ENCODE results near the gene ABI2.
A peak's percentile ranks its signal among the peaks of the same experiment; 100 is the strongest.
"Not testable (repeated sequence)": the region's sequence is repeated elsewhere in the genome, so short reads cannot be mapped to it uniquely, and the experiment has no call there.

The ABI2 gene

GRCh38 chr2:203327901-203328759 lies at the start of gene ABI2:
TSS of gene ABI2 (plus strand) at chr2:203328394. CDS start at chr2:203328515, 121 bp downstream.
- FAIRE-seq: no peak

GRCh38 chr2:203279288-203279687 lies 48.9 kb upstream of the ABI2 start:
- FAIRE-seq: no peak

DNA sequence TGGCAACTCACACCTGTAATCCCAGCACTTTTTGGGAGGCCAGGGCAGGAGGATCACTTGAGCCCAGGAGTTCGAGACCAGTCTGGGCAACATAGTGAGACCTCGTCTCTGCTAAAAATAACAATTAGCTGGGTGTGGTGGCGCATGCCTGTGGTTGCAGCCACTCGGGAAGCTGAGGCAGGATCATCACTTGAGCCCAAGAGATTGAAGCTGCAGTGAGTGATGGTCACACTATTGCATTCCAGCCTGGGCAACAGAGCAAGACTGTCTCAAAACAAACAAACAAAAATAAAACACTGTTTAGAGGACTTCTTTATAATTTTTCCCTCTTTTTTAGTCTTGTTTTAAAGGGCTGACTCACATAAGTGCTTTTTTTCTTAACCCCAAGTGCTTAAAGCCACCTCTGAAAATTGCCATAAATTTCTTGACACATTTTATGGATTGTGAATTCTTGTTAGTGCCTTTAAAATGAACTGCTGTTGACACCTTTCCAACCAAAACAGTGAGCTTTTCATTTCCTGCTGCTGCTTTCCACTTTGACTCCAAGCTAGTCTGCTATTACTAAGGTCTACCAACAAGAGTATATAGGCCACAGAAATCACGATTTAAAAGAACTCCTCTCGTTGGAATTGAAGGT lies 47.6 kb upstream of the ABI2 start:
- no peak for FAIRE-seq

- FAIRE-seq: no peak
These were observed 46.1 kb upstream of the ABI2 start for GRCh38 chr2:203282101-203282500.

GRCh38 chr2:203286532-203286931 lies 41.7 kb upstream of the ABI2 start:
- FAIRE-seq: no peak

DNA sequence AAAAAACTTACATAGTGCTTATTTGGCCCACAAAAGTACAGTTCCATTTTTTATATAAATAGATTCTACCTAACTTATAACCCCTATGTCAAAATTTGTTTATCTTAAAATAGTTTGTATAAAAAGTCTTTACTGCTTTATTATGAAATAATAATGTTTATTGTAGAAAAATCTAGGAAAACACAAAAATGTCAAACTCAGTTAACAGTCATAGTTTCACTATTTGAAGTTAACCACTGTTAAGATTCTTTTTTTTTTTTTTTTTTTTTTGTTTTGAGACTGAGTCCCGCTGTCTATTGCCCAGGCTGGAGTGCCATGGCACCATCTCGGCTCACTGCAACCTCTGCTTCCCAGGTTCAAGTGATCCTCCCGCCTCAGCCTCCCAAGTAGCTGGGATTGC lies 26.5 kb upstream of the ABI2 start:
- peak; percentile 78 for FAIRE-seq

DNA sequence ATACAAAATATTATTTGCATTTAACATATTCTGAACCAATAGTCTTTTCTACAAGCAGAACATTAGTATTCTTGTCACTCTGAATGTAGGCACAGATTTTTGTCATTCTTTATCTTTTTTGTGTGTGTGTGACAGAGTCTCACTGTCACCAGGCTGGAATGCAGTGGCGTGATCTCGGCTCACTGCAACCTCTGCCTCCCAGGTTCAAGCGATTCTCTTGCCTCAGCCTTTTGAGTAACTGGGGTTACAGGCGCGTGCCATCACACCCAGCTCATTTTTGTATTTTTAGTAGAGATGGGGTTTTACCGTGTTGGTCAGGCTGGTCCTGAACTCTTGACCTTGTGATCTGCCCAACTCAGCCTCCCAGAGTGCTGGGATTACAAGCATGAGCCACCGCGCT lies 25.6 kb upstream of the ABI2 start:
- not testable (repeated sequence) for FAIRE-seq

- FAIRE-seq: no peak
These were observed 17.3 kb upstream of the ABI2 start for GRCh38 chr2:203310688-203311436.

GRCh38 chr2:203326356-203326755 lies 1.8 kb upstream of the ABI2 start:
- no peak for FAIRE-seq

DNA sequence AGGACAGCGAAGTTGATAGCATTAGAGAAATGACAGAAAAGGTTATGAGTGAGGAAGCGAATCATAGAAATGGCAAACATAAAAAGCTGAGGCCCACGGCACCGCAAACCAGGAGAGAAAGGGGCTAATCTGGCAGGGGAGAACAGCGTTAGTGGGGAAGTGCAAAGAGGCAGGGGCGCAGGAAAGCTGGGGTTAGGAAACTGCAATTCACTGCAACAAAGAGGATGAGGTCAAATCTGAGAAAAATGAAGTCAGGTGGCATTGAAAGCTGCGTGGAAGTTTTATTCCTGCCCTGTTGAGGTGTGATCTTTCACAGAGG lies 653 bp upstream of the ABI2 start:
- no peak for FAIRE-seq

GRCh38 chr2:203328760-203329540 lies 756 bp downstream of the ABI2 start:
- no peak for FAIRE-seq

GRCh38 chr2:203330434-203330833 lies 2.2 kb downstream of the ABI2 start:
- FAIRE-seq: no peak

DNA sequence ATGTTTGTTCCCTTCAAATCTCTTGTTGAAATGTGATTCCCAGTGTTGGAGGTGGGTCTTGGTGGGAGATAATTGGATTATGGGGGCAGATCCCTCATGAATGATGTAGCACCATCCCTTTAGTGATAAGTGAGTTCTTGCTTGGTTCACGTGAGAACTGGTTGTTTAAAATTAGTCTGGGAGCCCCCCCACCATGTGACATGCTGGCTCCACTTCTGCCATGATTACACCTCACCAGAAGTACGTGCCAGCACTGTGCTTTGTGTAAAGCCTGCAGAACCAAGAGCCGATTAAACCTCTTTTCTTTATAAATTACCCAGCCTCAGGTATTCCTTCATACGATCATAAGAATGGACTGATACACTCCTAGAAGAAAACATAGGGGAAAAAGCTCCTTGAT lies 10.1 kb downstream of the ABI2 start:
- FAIRE-seq: no peak

- no peak for FAIRE-seq
These were observed 12.7 kb downstream of the ABI2 start for GRCh38 chr2:203340791-203341487.

GRCh38 chr2:203341741-203342310 lies 13.6 kb downstream of the ABI2 start:
- FAIRE-seq: no peak

DNA sequence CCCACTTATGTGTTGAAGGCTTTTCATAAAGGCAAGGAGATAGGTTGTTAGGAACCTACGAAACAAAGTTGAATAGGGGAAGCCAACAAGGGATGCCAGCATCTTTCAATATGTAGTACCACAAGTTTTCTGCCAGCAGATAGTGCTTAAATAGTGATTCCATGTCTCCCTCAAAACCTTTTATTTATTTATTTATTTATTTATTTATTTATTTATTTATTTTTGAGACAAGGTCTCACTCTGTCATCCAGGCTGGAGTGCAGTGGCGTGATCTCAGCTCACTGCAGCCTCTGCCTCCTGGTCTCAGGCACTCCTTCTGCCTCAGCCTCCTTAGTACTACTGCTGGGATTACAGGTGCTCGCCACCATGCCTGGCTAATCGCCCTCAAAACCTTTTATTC lies 14.2 kb downstream of the ABI2 start:
- FAIRE-seq: not testable (repeated sequence)

- FAIRE-seq: no peak
These were observed 16.5 kb downstream of the ABI2 start for GRCh38 chr2:203344667-203345066.

DNA sequence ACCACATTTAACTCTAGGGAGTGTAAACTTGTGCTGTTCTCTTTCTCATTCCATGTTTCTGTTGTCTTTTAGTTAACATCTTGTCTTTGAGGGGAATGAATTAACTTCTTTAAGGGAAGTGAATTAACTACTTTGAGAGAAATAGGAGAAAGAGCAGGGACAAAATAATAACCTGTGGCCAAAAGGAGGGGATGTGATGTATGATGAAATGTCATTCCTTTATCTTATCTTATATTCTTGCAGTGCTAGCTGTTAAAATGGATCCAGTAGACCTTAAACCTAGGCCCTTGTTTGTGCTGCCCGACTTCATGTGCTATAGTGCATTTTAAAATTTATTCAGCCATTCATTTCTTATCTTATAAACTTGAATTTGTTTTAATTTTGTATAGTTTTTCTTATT lies 18.4 kb downstream of the ABI2 start:
- no peak for FAIRE-seq

GRCh38 chr2:203347375-203347774 lies 19.2 kb downstream of the ABI2 start:
- FAIRE-seq: no peak

- FAIRE-seq: peak; percentile 47
These were observed 24.5 kb downstream of the ABI2 start for GRCh38 chr2:203352604-203353255.

GRCh38 chr2:203354966-203355365 lies 26.8 kb downstream of the ABI2 start:
- FAIRE-seq: no peak

Data from G401.6 (cell line).